HepG2 (cell line): Measurements from ENCODE around the gene OSBPL10. TPM values are rescaled to one million over a fixed set of nuclear protein-coding genes. Genes with fewer than 3 reads are reported as not detected.

Source experiments
- CEBPZ ChIP-seq: IDR thresholded peaks from 2 replicates; pipeline ENCODE4 v1.6.1; 2012; ENCODE audit warnings: low read length, improper control_type of control experiment
- SIN3A ChIP-seq: IDR thresholded peaks from 2 replicates; pipeline ENCODE4 v1.6.1; 2011; ENCODE audit warnings: low read depth, mild to moderate bottlenecking, control low read depth, low read length, borderline replicate concordance
- ZBTB40 ChIP-seq, 2 experiments: fragments of 450-650 bp in 1 of 2; sonication (generic) in 1 of 2; formaldehyde crosslinking in 1 of 2; IDR thresholded peaks; 2 replicates each; pipeline versions ENCODE4 v1.6.1 to v1.8.0; 2016 to 2022; ENCODE audit warnings: antibody characterized with exemption in 1 of 2, mild to moderate bottlenecking in 1 of 2, missing genetic modification reagents in 1 of 2
- ZNF333 ChIP-seq: sonication (generic); formaldehyde crosslinking; IDR thresholded peaks from 2 replicates; pipeline ENCODE4 v1.4.0; 2020; ENCODE audit warnings: mild to moderate bottlenecking, missing genetic modification reagents, borderline replicate concordance
- ZNF546 ChIP-seq: sonication (generic); formaldehyde crosslinking; conservative IDR thresholded peaks from 2 replicates; pipeline ENCODE4 v1.8.1; 2023; ENCODE audit warnings: mild to moderate bottlenecking, missing genetic modification reagents
- polyA plus RNA-seq, 8 experiments: library from polyadenylated mRNA; depleted of rRNA in 3 of 8; stranded (reverse) in 7 of 8; unstranded in 1 of 8; fragments of >200 nt; fragmentation: Illumina TruSeq in 4 of 8; extraction: Trizol in 4 of 8; gene quantifications; 2 replicates each; pipeline versions ENCODE4 v1.2.1 to v1.2.3, GENCODE V29; 2011 to 2016; ENCODE audit warnings: low read depth in 4 of 8, missing spikeins in 1 of 8, mixed read lengths in 1 of 8; ENCODE audit not compliant: insufficient read depth in 1 of 8
- total RNA-seq, 5 experiments: library from RNA; depleted of rRNA; stranded (reverse); fragments of >200 nt; fragmentation: Illumina TruSeq; extraction: Trizol; gene quantifications; 2 replicates each; pipeline ENCODE4 v1.2.3, GENCODE V29; 2016; ENCODE audit warnings: low read depth in 1 of 5

The OSBPL10 gene
- total and polyA plus RNA-seq, 2 of the 13 experiments (the other 11 are each of a cell fraction or from before 2014, with no cell fraction given) = 10.3 to 28.6 TPM

- TF ChIP-seq ZNF546 (CRISPR knock-in tag) (no peak), ZNF333 (CRISPR knock-in tag) (no peak), CEBPZ (no peak), SIN3A (no peak), ZBTB40 (IDR thresholded peaks at IDR 0.05) (no peak), ZBTB40 (CRISPR knock-in tag; IDR thresholded peaks at IDR 0.05) (no peak)
These were observed 102.7 kb downstream of the OSBPL10 start (continued) for GRCh38 chr3:31878231-31878838.
